ENCODE data around the gene FOXD3.

GRCh38 chr1:63322944-63323864 lies 837 bp downstream of the FOXD3 start:
- peak in 1 of 2 experiments; percentile 33; a peak in 2 of 4 replicates for TF ChIP-seq CTCF (conservative IDR thresholded peaks at IDR 0.05; ENCODE audit: low read depth in 2 of 2)
- no peak for TF ChIP-seq EZH2 (IDR thresholded peaks at IDR 0.05; ENCODE audit: low read depth, unreplicated experiment)
- TF ChIP-seq REST (IDR thresholded peaks at IDR 0.05; ENCODE audit: unreplicated experiment), result no peak
- TF ChIP-seq POLR2AphosphoS5 (IDR thresholded peaks at IDR 0.05; ENCODE audit: low read depth), result 0 out of 2 replicates have a peak, but pooled peaks have one; percentile 29
- TF ChIP-seq EZH2phosphoT487 (IDR thresholded peaks at IDR 0.05; ENCODE audit: unreplicated experiment), result no peak
